Esophagus squamous epithelium (tissue), 5 donors: Measurements from ENCODE around the gene MYL6. TPM values are rescaled to one million over a fixed set of nuclear protein-coding genes. Genes with fewer than 3 reads are reported as not detected.

Experiments used
- DNase-seq: peaks from one replicate; lab custom pipeline; 2025; lab: John Stamatoyannopoulos, UW
- H3K27ac ChIP-seq, 4 donors: fragments of 200-600 bp; sonication (generic); one replicate each; pipeline ENCODE4 v1.5.1; 2016 to 2019; ENCODE audit warnings: mild to moderate bottlenecking in 1 of 4
- H3K27me3 ChIP-seq, 4 donors: fragments of 200-600 bp; sonication (generic); 1 replicate in 3 of 4; 2 replicates in 1 of 4; pipeline versions ENCODE4 v1.5.1 to v1.6.0; 2017 to 2021; ENCODE audit warnings: antibody characterized with exemption in 1 of 4
- H3K36me3 ChIP-seq, 3 donors: fragments of 200-600 bp; sonication (generic); one replicate each; pipeline ENCODE4 v1.5.1; 2016 to 2019
- H3K4me1 ChIP-seq, 3 donors: fragments of 200-600 bp; sonication (generic); one replicate each; pipeline ENCODE4 v1.5.1; 2017 to 2019
- H3K4me3 ChIP-seq, 4 donors: fragments of 200-600 bp; sonication (generic); 1 replicate in 3 of 4; 2 replicates in 1 of 4; pipeline ENCODE4 v1.5.1; 2016 to 2019; ENCODE audit warnings: mild to moderate bottlenecking in 2 of 4, moderate library complexity in 1 of 4
- H3K9me3 ChIP-seq, 3 donors: fragments of 200-600 bp; sonication (generic); one replicate each; pipeline ENCODE4 v1.5.1; 2016 to 2019
- CTCF ChIP-seq, 6 experiments: fragments of 450-650 bp in 4 of 6; fragments of 200-600 bp in 2 of 6; sonication (generic) in 2 of 6; IDR thresholded peaks; one replicate each; pipeline ENCODE4 v1.5.1; 2016 to 2019; ENCODE audit warnings: antibody characterized with exemption in 6 of 6, mild to moderate bottlenecking in 4 of 6, moderate library complexity in 4 of 6
- POLR2A ChIP-seq, 4 donors: fragments of 450-650 bp; IDR thresholded peaks; one replicate each; pipeline ENCODE4 v1.6.1; 2017; ENCODE audit warnings: antibody characterized with exemption in 4 of 4, mild to moderate bottlenecking in 4 of 4, moderate library complexity in 3 of 4
- WGBS, 2 donors: methylation state at CpG; one replicate each; pipeline ENCODE4 v1.1.5; 2018; 5-methylcytosine and 5-hydroxymethylcytosine counted together
- intact Hi-C: fragments of 100-400 bp; cut with DNase I; formaldehyde crosslinking; loops from one replicate; pipeline ENCODE4 v1.15.0; 2022
- total RNA-seq, 4 donors: library from RNA; depleted of rRNA; stranded (reverse); fragments of >200 nt; gene quantifications; one replicate each; pipeline ENCODE4 v1.1.0, GENCODE V29; 2016
- donor health status: DM: yes; HTN: yes; CAD: no.

Gene MYL6
- total RNA-seq, 4 donors from 2014 or later = 1,011 to 2,279 (median 1,490) TPM

- no peaks in the 10 kb centered on the region for H3K9me3 ChIP-seq
- H3K4me1 ChIP-seq = peaks cover 23 to 60% (median 30%) of the 10 kb centered on the region in 3 donors
- DNase-seq = no peak
- H3K27me3 ChIP-seq = no peaks in the 10 kb centered on the region
- H3K36me3 ChIP-seq = peaks cover 21 to 44% (median 26%) of the 10 kb centered on the region in 3 donors
- peak overlapping the region; percentile 51 to 97 (median 83) for H3K4me3 ChIP-seq
- H3K27ac ChIP-seq = peak overlapping the region; percentile 85 to 98 (median 96)
- intact Hi-C loops = loop anchor here (5.0 kb wide), 1 partner anchor 58 kb away; the partner anchor contains the start of gene SMARCC2
- TF ChIP-seq POLR2A (IDR thresholded peaks at IDR 0.05) (peak in 2 of 4 donors; percentile 58 to 68), CTCF (IDR thresholded peaks at IDR 0.05) (no peak)
- WGBS, 2 donors = 0 to 2% methylated on average over 12 to 13 of the region's 29 CpGs
Measured at GRCh38 chr12:56129206-56129941, 28.8 kb upstream of the MYL6 start.

GRCh38 chr12:56129942-56130495 is 28.1 kb upstream of the MYL6 start:
- no peak for TF ChIP-seq CTCF (IDR thresholded peaks at IDR 0.05)
- H3K4me1 ChIP-seq = peaks cover 23 to 57% (median 30%) of the 10 kb centered on the region in 3 donors
- H3K36me3 ChIP-seq = peaks cover 26 to 50% (median 28%) of the 10 kb centered on the region in 3 donors
- intact Hi-C loops = loop anchor here (5.0 kb wide), 1 partner anchor 57 kb away; the partner anchor contains the start of gene SMARCC2
- H3K27ac ChIP-seq = peak overlapping the region; percentile 85 to 98 (median 96)
- DNase-seq = no peak
- 61 to 65% methylated on average over 22 of the region's 22 CpGs for WGBS, 2 donors
- no peaks in the 10 kb centered on the region for H3K9me3 ChIP-seq
- peak overlapping the region in 3 of 4 donors; percentile 72 to 97 (median 94) for H3K4me3 ChIP-seq
- no peaks in the 10 kb centered on the region for H3K27me3 ChIP-seq

- H3K36me3 ChIP-seq = peaks cover 26 to 59% (median 32%) of the 10 kb centered on the region in 3 donors
- no peak overlapping the region for H3K4me3 ChIP-seq
- intact Hi-C loops = no loop called here
- H3K9me3 ChIP-seq = no peaks in the 10 kb centered on the region
- TF ChIP-seq POLR2A (IDR thresholded peaks at IDR 0.05) (no peak), CTCF (IDR thresholded peaks at IDR 0.05) (no peak)
- H3K27ac ChIP-seq = peak overlapping the region in 3 of 4 donors; percentile 95 to 98 (median 98)
- H3K27me3 ChIP-seq = no peaks in the 10 kb centered on the region
- no peak for DNase-seq
- peaks cover 22 to 48% (median 26%) of the 10 kb centered on the region in 3 donors for H3K4me1 ChIP-seq
- WGBS, 2 donors = 82 to 93% methylated on average over 3 to 4 of the region's 4 CpGs
Measured at GRCh38 chr12:56130876-56131275, 27.3 kb upstream of the MYL6 start.

- DNase-seq = no peak
- 82 to 91% methylated on average over 6 of the region's 6 CpGs for whole genome bisulfite sequencing, 2 donors
- H3K4me3 ChIP-seq = no peak overlapping the region
- H3K9me3 ChIP-seq = no peaks in the 10 kb centered on the region
- H3K4me1 ChIP-seq = peaks cover 0 to 14% (median 7%) of the 10 kb centered on the region in 3 donors
- peaks cover 36 to 99% (median 63%) of the 10 kb centered on the region in 3 donors for H3K36me3 ChIP-seq
- intact Hi-C loops = no loop called here
- no peaks in the 10 kb centered on the region for H3K27me3 ChIP-seq
- TF ChIP-seq POLR2A (IDR thresholded peaks at IDR 0.05) = no peak
- TF ChIP-seq CTCF (IDR thresholded peaks at IDR 0.05) = no peak
- no peak overlapping the region for H3K27ac ChIP-seq
Measured at GRCh38 chr12:56134897-56135296, 23.3 kb upstream of the MYL6 start.
